NCI-H128 (cell line): ENCODE data around the gene MSMB.

ENCODE experiments used
- DNase-seq: peaks from one replicate; lab custom pipeline; 2025; ENCODE audit not compliant: unreplicated experiment; lab: John Stamatoyannopoulos, UW

Gene MSMB

DNA sequence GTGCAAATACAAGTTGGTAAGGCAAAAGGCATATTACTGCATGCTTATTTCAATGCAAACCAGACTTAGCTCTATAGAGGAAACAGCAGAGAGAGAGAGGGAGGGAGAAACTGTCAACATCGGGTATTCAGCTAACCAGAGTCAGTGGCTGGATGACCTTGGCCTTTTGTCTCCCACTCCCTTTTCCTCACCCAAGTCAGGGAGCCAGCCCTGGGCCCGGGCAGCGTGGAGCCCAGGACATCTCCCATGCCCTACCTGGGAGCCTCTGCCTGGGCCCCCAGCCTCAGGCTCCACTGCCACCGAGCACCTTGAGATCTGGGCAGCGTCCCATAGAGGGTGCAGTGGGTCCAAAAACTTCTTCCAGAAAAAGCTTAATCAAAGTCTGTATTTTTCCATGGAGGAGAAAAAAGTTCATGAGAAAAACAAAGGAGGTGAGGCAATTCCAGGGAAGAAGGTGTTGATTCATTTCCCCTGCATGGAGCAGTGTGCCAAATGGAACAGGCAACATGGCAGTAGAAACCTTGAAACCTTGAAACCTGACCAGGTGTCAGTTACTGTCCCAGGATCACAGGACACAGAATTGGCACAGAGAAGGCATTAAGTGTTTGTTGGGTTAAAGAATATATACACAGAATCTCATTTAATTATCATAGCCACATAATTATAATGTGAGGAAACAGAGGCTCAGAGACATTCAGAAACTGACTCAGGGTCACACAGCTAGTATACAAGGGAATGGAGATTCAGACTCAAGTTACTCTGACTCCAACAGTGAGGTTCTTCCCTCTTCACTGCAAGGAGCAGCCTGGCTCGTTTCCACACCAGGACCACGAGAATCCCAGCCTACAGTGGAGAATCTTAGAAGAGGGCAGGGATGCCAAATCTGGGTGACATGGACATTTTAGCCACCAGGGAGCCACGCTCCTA, 9.9 kb downstream of the MSMB start:
- DNase-seq, result no peak

DNA sequence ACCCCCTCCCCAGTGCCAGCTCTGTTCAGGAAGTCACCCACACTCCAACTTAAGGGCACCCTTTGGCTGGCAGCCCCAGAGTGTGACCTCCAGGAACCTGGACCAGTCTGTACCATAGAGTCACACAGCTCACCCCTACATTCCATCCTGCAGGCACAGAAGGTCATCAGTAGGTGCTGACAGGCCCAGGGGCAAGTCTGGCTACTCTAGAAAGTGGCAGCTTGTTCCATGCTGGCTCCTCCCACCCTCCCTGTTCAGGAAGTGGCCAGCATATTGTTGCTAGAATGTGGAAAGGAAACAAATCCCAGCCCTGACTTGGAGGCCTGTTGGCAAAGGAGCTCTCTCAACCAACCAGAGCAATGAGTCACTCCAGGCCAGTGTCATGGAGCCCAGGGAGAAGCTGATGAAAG, 12.5 kb downstream of the MSMB start:
- DNase-seq, result no peak

DNA sequence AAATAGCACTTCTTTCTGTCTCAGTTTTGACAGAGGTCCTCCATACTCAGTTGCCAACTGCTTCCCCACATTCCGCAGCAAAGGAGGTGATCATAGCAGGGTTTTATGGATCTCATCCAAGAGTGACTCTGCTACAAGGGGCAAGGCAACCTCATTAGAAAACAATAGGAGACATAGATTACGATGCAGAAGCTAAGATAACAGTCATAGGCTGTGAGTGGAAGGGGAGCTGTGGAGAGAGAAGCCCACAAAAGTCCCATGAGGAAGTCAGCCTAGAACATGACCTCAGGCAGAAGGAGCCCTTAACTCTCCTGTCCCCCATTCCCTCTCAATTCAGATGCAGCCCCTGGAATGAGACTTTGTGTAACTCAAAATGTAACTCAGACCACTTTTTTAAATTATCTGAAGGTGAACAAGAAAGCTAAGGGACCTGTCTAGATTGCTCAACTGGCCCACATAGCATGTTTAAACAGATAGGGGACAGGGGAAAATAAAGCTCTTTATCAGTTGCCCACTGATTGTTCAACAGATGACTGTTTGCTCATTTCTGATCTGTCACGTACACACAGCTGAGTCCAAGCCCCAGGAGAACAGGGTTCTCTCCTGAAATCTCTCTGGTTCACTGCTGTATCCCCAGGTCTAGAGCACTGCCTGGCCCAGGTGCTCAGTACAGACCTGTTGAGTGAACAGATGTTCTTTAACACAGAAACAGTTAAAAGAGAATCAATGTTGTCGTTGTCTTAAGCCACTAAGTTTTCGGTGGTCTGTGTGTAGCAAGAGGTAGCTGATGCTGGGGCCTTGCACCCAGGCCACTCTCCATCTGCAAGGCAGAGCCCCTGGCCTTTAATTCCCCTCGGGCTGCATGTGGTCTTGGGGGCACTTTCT, 14.2 kb downstream of the MSMB start:
- no peak for DNase-seq

DNA sequence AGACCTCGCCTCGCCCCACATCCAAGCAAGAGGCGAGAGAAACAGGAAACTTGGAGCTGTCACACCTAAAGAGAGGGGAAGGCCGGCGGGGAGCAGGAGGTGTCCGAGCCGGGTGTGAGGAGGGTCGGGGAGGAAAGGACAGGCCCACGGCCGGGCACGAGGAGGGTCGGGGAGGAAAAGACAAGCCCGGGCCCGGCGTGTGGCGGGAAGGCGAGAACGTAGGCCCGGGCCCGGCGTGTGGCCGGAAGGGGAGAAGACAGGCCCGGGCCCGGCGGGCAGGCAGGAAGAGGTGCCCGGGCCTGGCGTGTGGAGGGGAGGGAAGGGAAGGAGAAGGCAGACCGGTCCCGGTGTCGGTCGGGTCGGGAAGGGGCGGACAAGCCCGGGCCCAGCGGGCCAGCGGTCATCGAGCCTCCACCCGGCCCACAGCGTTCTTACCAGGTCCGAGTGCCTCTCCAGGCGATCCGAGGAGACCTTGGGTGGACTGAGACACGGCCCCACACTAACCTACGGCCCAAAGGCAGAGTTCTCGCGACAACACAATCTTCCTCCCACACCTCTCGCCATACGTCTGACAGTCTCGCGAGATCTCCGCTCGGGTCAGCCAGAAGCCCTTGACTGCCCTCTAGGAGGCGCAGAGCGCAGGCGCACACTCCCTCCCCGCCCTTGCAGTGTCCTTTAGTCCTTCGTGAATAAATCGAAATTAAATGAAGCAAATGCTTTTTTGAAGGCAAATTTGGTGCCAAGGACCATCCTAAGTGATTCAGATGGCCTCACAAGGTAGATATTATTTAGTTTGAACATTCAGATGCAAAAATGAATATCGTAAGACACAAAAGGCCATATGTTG, 15.8 kb downstream of the MSMB start, which contains the start of gene NCOA4:
TSS of gene NCOA4 (minus strand) at position 533 of the 847 bp plus-strand sequence. CDS start 13,943 bp downstream, outside the sequence.
- peak; percentile 86 for DNase-seq

DNA sequence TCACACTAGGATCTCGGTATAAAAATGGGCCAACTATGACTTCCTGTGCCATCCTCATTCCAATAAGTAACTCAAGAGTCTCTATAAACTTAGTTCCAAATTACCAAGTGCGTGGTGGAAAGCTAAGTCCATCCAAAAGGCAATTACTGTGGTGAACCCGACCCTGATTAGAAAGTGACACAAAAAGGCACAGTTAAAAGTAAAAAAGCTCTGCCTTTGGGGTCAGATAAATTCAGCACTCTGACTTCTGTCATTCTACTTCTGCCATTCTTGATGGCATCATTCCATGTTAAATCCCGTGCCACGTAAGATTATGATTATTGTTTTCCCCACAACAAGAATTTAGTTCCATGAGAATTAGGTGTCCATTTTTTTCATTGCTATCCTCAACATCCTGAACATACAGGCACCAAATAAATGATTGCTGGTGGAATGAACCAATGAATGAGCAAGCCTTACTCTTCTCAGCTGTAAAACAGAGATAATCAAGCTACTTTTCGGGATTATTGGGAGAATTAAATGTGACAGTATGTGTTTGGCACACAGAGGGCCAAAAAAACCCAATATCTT, 16.5 kb downstream of the MSMB start:
- DNase-seq, result no peak

DNA sequence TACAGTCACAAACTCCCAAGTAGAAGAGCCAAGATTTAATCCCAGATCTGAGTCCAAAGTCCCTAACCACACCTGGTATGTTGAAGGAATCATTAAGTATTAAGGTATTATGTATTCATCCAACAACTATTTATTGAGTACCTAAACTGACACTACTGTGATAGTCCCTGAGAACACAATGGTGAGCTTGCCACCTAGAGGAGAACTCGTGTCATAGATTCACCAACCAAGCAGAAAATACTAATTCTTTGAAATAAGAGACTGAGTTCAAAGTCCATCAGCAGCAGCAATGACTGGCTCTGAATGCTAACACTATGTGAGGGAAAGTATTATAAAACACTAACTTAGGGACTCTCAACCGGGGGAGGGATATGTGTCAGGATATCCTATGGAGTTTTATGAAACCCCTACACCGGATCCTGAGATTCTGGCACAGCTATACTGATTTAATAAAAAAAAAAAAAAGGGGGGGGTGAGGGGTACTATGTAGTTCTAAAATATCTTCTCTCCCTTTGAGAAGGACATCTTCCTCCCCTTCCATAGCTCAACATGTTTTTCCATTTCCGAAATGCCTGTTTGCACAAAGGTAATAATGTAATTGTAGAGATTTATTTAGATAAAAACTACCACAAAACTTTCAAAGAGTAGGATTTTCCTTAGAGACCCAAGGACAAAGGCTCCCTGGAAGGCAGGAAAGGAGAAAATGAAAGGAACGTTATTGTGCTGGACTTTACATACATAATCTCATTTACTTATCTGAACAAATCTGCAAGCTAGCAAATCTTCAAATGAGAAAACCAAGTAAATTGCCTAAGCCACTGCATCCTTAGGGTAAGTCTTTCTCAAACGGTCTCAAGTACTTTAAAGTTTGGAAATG, 17.2 kb downstream of the MSMB start:
- no peak for DNase-seq

DNA sequence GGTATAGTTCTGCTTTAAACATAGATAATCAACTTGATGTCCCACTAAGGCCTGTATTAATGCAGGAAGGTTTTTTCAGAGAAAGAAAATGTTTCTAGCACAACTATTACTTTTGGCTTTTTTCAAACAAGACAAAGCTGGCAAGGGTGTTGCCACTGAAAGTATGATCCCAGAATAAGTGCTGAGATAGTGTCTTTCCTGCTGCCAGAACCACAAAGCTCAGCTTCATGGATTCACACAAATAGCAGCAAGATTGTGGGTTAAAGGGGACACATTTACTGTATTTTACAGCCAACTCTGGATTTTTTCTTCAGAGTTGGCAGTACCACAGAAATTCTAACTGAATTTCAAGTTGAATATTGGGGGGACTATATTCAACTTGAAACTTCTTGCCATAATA, 20.0 kb downstream of the MSMB start:
- no peak for DNase-seq

DNA sequence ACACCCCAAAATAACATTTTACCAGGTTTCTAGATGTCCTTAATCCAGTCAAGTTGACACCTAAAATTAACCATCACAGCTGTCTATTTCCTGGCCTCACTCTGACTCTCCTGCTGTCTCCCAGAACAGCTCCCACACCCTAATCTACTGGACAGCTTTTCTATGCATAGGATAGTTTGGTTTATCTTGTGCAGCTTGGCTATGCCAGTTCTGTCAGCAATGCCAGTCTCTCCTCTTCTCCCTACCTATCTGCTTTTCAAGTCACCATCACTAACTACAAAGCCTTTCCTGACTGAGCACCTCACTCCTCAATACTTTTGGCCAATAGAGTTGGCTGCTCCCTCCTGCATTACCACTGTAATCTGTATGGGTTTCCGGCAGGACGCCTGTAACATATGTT, 20.7 kb downstream of the MSMB start:
- DNase-seq, result no peak

DNA sequence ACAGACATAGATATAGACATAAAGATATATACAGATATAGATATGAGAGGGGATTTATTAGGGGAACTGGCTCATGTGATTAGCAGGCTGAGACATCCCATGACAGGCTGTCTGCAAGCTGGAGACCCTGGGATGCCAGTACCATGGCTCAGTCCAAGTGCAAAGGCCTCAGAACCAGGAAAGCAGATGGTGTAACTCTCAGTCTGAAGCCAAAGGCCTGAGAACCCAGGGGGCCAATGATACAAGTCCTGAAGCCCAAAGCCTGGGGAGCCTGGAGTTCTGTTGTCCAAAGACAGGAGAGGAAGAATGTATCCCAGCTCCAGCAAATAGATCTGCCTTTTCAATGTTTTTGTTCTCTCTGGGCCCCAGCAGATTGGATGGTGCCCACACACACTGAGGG, 21.1 kb downstream of the MSMB start:
- no peak for DNase-seq

DNA sequence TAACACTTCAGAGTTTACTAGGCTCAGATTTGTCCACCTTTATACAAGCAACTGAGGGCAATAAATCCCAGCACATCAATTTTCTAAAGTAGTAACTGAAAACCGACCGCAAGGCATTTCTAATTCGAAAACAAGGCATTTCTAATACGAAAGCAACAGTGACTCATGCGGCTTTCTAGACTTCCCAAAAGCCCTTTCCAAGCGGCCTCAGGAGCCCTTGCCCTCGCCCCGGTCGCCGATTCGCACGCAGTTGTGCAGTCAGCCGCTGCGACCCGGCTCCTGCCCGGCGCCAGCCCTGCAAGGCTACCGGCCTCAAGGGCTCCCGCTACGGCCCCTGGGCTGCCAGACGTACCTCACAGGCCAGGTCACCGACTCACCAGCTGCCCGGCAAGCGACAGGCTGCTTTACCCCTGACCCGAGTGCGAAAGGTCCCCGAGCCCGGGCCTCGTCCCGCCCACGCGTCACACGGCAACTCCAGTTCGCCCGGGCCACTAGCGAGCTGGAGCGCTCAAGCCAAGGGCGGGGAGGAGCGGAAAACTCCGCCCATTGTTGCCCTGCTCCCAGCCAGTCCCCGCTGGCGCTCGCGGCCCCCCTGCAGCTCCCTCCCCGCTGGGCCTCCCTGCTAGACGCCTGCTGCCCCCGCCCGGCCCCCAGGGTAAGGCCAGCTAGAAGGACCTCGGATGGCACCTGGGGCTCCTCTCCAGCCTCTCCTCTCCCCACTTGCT, 22.9 kb downstream of the MSMB start:
- no peak for DNase-seq

DNA sequence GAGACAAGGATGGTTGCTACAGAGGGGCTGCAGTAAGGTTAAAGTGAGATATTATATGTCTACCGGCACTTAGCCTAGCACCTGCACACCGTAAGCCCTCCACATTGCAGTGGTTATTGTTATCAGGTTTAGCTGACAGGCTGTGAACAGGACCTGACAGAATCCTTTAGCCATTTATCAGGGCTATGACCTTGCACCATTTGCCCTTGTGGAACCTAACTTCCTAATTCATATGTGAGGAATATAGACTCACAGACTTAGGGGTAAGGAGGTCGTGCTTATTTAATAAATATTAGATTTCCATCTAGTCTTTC, 25.8 kb downstream of the MSMB start:
- DNase-seq, result no peak

DNA sequence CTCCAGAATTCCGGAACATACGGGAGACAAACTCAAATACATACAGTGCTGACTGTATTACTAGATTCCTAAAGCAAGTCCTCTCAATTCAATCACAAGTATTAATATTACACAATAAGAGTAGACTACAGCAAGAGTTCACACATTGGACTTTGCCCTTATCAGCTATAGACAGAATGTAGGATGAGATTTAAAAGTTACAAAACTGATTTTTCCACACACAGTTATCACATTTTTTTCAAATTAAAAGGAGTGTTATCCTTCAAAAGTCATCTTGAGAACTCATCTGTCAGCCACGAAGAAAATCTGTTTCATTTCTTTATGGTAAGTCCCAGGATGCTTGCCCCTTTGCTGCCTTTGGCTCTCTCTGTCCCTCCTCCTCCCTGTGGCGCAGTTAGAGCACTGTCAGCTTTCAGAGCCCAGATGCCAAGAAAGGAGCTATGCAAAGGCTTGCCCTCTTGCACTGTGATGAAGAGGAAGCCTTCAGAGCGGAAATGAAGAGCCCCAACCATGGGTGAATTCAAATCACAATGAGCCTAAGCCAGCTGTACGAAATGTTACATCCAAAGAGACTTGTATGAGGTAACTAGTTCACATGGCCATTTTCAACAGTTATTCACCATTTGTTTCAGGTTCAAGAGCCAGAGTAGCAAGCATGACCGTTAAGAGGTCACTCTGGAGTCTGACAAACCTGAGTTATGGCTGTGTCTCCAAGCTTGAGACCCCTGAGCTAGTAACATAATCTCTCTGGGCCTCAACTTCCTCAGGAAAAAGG, 26.3 kb downstream of the MSMB start:
- DNase-seq, result no peak

DNA sequence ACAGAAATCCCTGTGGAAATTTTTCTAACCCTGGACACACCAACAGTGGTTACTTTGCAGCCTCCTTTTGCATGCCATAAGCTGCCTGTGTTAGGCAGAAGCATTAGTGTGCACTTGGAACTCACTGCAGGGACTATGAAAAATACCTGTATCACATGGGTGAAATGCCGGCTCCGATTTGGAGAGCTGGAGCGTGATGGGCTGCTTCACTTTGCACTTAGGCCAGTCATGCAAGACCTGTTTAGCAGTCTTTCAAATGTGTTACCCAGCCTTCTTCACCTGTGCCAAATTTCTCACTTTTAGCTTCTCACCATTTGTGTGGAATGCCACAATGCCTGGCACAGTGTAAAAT, 26.9 kb downstream of the MSMB start:
- DNase-seq, result no peak

DNA sequence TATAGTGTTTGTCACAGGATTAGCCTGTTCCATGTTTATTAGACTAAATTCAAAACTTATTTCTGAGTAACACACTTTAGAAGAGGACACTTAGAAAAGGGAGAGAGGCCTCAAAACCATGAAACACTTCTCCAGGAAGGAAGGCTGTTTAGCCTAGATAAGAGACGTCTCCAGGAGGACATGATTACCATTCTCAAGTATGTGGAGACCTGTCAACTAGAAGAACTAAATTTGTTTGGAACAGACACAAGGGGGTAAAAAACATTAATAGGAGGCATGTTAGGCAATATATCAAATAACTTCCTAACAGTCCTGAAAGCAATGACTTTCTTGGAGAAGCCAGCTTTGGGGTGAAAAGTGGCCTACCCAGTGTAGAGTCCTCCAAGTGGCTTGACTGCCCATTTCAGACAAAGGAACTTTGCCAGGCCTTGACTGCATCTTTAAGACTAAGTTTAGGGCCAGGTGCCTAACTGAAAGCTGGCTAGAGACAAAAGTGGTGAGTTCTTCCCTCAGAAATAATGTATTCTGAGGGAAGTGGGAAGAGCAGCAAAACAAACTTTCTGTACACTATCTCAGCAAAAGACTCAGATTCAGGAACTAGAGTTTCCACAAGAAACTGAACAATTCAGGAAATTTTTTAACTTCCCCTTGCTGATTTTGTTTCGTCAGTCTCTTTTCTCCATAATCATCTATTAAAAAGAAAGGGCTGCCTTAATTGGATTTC, 27.5 kb downstream of the MSMB start:
- DNase-seq, result no peak

DNA sequence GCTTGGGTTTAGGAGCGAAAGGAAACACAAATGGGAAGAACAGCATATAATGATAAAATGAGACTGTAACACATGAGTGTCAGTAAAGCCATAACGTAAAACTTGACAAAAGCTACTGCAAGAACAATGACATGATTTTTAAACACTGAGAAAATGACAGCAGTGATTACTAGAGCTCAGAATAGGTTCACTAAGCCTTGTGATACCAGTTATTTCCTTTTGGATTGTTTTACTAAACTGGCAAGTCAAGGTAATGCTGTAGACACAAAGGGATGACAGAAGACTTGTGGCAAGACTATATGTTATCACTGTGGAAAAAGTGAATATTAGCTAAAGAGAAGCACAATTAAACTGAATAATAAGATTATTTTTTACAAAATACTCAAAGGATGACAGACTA, 28.3 kb downstream of the MSMB start:
- DNase-seq, result no peak

DNA sequence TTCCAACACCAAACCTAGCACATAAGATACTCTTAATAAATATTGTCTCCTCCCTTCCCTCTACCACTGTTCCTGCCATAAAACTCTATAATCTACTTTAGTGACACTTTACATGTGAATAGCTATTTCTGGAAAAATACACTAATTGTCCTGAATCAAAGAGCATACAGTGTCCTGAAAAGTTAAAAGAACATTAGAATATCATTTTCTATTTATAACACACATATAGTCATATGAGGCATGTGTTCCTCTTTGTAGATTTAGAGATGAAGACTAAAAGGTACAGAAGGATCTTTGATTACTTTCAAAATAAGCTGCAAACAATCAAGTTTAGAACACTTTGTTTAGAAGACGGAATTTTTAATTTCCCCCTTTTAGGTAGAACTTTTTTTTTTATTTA, 29.3 kb downstream of the MSMB start:
- DNase-seq, result no peak

DNA sequence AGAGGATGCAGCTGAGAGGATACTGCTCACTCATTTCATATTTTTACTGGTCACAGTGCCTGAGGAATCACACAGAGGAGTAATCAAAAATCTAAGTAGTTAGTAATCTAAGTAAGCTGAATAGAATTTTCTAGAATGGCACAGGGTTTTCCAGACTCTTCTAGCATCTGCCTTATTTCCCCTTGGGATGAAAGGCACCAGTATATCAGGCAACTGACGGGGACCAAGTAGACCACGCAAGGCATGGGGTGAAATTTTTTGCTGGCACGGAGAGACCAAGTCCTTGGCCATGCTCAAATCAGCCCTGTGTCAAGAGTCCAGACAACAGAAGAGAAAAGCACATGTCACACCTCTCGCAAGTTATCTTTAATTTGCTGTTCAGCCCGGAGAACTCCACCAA, 29.9 kb downstream of the MSMB start:
- DNase-seq, result no peak
